ENCODE results near the gene TMEM252.

- TF ChIP-seq EZH2phosphoT487 (IDR thresholded peaks at IDR 0.05; ENCODE audit: borderline replicate concordance, low read length) = no peak
- TF ChIP-seq CTCF (conservative IDR thresholded peaks at IDR 0.05; ENCODE audit: low read depth, low read length) = no peak
- no peak for TF ChIP-seq EZH2 (IDR thresholded peaks at IDR 0.05; ENCODE audit: low read length, unreplicated experiment)
These were observed 12.2 kb upstream of the TMEM252 start for GRCh38 chr9:68552700-68553476.
